ENCODE results near the gene FBXL16. TPM values are rescaled to one million over a fixed set of nuclear protein-coding genes. Genes with fewer than 3 reads are reported as not detected.

The FBXL16 gene
- total and polyA plus RNA-seq, 12 donors = 0.04 to 0.64 (median 0.10) TPM; not detected in 4

DNA sequence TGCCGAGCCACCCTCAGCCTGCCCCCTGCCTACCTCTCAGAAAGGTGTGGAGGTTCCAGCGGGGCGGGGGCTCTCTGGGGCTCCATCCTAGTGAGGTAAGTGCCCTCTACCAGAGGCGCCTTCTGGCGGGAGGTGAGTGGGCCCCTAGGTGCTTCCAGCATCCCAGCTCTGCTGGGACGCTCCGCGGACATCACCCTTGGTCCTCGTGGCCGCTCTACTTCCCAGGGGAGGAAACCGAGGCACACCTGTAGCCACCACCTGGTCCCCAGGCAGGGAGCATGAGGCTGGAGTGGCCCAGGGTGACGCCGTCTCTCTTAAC lies 62.6 kb downstream of the FBXL16 start:
- intact Hi-C loops (cut with DNase I) = no loop called here
- H3K4me1 ChIP-seq = peaks cover 24 to 72% (median 49%) of the 10 kb centered on the region in 9 donors
- DNase-seq = no peak

More for the DNA sequence above, 62.6 kb downstream of the FBXL16 start:
- Histone ChIP-seq H3K36me3 (peaks cover 0 to 3% (median 0%) of the 10 kb centered on the region in 9 donors), H3K9me3 (no peaks in the 10 kb centered on the region), H3K27me3 (no peaks in the 10 kb centered on the region), H3K27ac (peak overlapping the region; percentile 89 to 99 (median 96)), H3K4me3 (peak overlapping the region; percentile 46 to 96 (median 72))
- WGBS, 2 donors = 66 to 76% methylated on average over 13 of the region's 13 CpGs
- TF ChIP-seq, protein P1, sequence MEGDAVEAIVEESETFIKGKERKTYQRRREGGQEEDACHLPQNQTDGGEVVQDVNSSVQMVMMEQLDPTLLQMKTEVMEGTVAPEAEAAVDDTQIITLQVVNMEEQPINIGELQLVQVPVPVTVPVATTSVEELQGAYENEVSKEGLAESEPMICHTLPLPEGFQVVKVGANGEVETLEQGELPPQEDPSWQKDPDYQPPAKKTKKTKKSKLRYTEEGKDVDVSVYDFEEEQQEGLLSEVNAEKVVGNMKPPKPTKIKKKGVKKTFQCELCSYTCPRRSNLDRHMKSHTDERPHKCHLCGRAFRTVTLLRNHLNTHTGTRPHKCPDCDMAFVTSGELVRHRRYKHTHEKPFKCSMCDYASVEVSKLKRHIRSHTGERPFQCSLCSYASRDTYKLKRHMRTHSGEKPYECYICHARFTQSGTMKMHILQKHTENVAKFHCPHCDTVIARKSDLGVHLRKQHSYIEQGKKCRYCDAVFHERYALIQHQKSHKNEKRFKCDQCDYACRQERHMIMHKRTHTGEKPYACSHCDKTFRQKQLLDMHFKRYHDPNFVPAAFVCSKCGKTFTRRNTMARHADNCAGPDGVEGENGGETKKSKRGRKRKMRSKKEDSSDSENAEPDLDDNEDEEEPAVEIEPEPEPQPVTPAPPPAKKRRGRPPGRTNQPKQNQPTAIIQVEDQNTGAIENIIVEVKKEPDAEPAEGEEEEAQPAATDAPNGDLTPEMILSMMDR (IDR thresholded peaks at IDR 0.05) = no peak
- peak in 1 of 8 donors; percentile 0 for ATAC-seq

Other genes with a start within 250 kb of the FBXL16 start
- gene CAPN15, start 178.1 kb downstream of the FBXL16 start, total RNA-seq = 10 to 100 TPM; 11.1 to 23.4 (median 15.3) TPM
- gene CAPN15, start 178.1 kb downstream of the FBXL16 start, polyA plus RNA-seq = 10 to 100 TPM; 19.2 to 39.5 TPM
- gene PRR35, start 145.4 kb downstream of the FBXL16 start, total RNA-seq = not detected
- gene PRR35, start 145.4 kb downstream of the FBXL16 start, polyA plus RNA-seq = not detected
- under 1 TPM in 8 of 10 donors, not detected in 2; 0.12 to 0.75 (median 0.47) TPM for gene NHLRC4, start 138.8 kb downstream of the FBXL16 start, total RNA-seq
- gene NHLRC4, start 138.8 kb downstream of the FBXL16 start, polyA plus RNA-seq = under 1 TPM; 0.51 to 0.59 TPM
- gene PIGQ, start 135.8 kb downstream of the FBXL16 start, total RNA-seq = 10 to 100 TPM; 13.7 to 26.8 (median 19.2) TPM
- 10 to 100 TPM; 35.3 to 43.7 TPM for gene PIGQ, start 135.8 kb downstream of the FBXL16 start, polyA plus RNA-seq
- gene RAB40C, start 115.7 kb downstream of the FBXL16 start, total RNA-seq = 10 to 100 TPM in 9 of 10 donors, 1 to 10 TPM in 1; 9.1 to 16.1 (median 12.1) TPM
- 10 to 100 TPM; 19.4 to 32.0 TPM for gene RAB40C, start 115.7 kb downstream of the FBXL16 start, polyA plus RNA-seq
- under 1 TPM; 0.11 to 0.80 (median 0.27) TPM for gene WFIKKN1, start 74.8 kb downstream of the FBXL16 start, total RNA-seq
- gene WFIKKN1, start 74.8 kb downstream of the FBXL16 start, polyA plus RNA-seq = under 1 TPM; 0.61 to 0.95 TPM
- gene METTL26, start 69.5 kb downstream of the FBXL16 start, total RNA-seq = 10 to 100 TPM; 34.5 to 75.9 (median 43.8) TPM
- gene METTL26, start 69.5 kb downstream of the FBXL16 start, polyA plus RNA-seq = 100 to 1,000 TPM; 123 to 237 TPM
- gene MCRIP2, start 64.0 kb downstream of the FBXL16 start, total RNA-seq = 100 to 1,000 TPM in 4 of 10 donors, 10 to 100 TPM in 6; 68.8 to 152 (median 87.8) TPM
- 100 to 1,000 TPM; 163 to 474 TPM for gene MCRIP2, start 64.0 kb downstream of the FBXL16 start, polyA plus RNA-seq
- 10 to 100 TPM in 4 of 10 donors, 1 to 10 TPM in 6; 7.6 to 13.7 (median 9.9) TPM for gene WDR90, start 56.4 kb downstream of the FBXL16 start, total RNA-seq
- 10 to 100 TPM in 1 of 2 donors, 1 to 10 TPM in 1; 7.1 to 23.8 TPM for gene WDR90, start 56.4 kb downstream of the FBXL16 start, polyA plus RNA-seq
- gene RHOT2, start 37.7 kb downstream of the FBXL16 start, total RNA-seq = 100 to 1,000 TPM in 3 of 10 donors, 10 to 100 TPM in 7; 66.8 to 118 (median 89.2) TPM
- 100 to 1,000 TPM; 101 to 261 TPM for gene RHOT2, start 37.7 kb downstream of the FBXL16 start, polyA plus RNA-seq
- gene RHBDL1, start 30.1 kb downstream of the FBXL16 start, total RNA-seq = 1 to 10 TPM; 1.2 to 2.6 (median 2.1) TPM
- gene RHBDL1, start 30.1 kb downstream of the FBXL16 start, polyA plus RNA-seq = 1 to 10 TPM in 1 of 2 donors, under 1 TPM in 1; 0.90 to 7.4 TPM
- gene STUB1, start 25.4 kb downstream of the FBXL16 start, total RNA-seq = 100 to 1,000 TPM; 101 to 147 (median 116) TPM
- 100 to 1,000 TPM in 1 of 2 donors, 10 to 100 TPM in 1; 92.7 to 165 TPM for gene STUB1, start 25.4 kb downstream of the FBXL16 start, polyA plus RNA-seq
- gene JMJD8, start 21.5 kb downstream of the FBXL16 start, total RNA-seq = 10 to 100 TPM; 36.9 to 50.6 (median 44.0) TPM
- 10 to 100 TPM; 34.7 to 60.6 TPM for gene JMJD8, start 21.5 kb downstream of the FBXL16 start, polyA plus RNA-seq
- 1 to 10 TPM; 6.8 to 9.7 (median 8.4) TPM for gene WDR24, start 15.4 kb downstream of the FBXL16 start, total RNA-seq
- gene WDR24, start 15.4 kb downstream of the FBXL16 start, polyA plus RNA-seq = 1 to 10 TPM; 7.2 to 9.2 TPM
- gene METRN, start 9.3 kb upstream of the FBXL16 start, total RNA-seq = 10 to 100 TPM; 51.4 to 77.2 (median 60.5) TPM
- gene METRN, start 9.3 kb upstream of the FBXL16 start, polyA plus RNA-seq = 100 to 1,000 TPM in 1 of 2 donors, 10 to 100 TPM in 1; 54.0 to 103 TPM
- 10 to 100 TPM; 23.3 to 40.3 (median 31.0) TPM for gene ANTKMT, start 15.3 kb upstream of the FBXL16 start, total RNA-seq
- 10 to 100 TPM; 37.3 to 91.1 TPM for gene ANTKMT, start 15.3 kb upstream of the FBXL16 start, polyA plus RNA-seq
- 1 to 10 TPM in 1 of 10 donors, under 1 TPM in 8, not detected in 1; 0.21 to 1.0 (median 0.30) TPM for gene CCDC78, start 20.6 kb upstream of the FBXL16 start, total RNA-seq
- gene CCDC78, start 20.6 kb upstream of the FBXL16 start, polyA plus RNA-seq = 1 to 10 TPM in 1 of 2 donors, under 1 TPM in 1; 0.77 to 1.7 TPM
- gene HAGHL, start 21.3 kb upstream of the FBXL16 start, total RNA-seq = 10 to 100 TPM in 7 of 10 donors, 1 to 10 TPM in 3; 5.1 to 23.3 (median 10.6) TPM
- gene HAGHL, start 21.3 kb upstream of the FBXL16 start, polyA plus RNA-seq = 10 to 100 TPM; 17.9 to 80.0 TPM
- gene CIAO3, start 35.2 kb upstream of the FBXL16 start, total RNA-seq = 10 to 100 TPM; 18.7 to 33.0 (median 24.1) TPM
- 10 to 100 TPM; 29.1 to 62.9 TPM for gene CIAO3, start 35.2 kb upstream of the FBXL16 start, polyA plus RNA-seq
- 1 to 10 TPM in 1 of 10 donors, under 1 TPM in 2, not detected in 7; 0.17 to 4.0 (median 0.38) TPM for gene MSLN, start 54.9 kb upstream of the FBXL16 start, total RNA-seq
- gene MSLN, start 54.9 kb upstream of the FBXL16 start, polyA plus RNA-seq = under 1 TPM in 1 of 2 donors, not detected in 1; 0.09 TPM
- 10 to 100 TPM in 1 of 10 donors, 1 to 10 TPM in 9; 5.8 to 12.0 (median 7.9) TPM for gene RPUSD1, start 82.6 kb upstream of the FBXL16 start, total RNA-seq
- 10 to 100 TPM; 13.7 to 23.3 TPM for gene RPUSD1, start 82.6 kb upstream of the FBXL16 start, polyA plus RNA-seq
- 1 to 10 TPM; 2.8 to 8.2 (median 5.2) TPM for gene CHTF18, start 82.8 kb upstream of the FBXL16 start, total RNA-seq
- 1 to 10 TPM; 6.0 to 7.0 TPM for gene CHTF18, start 82.8 kb upstream of the FBXL16 start, polyA plus RNA-seq
- not detected for gene GNG13, start 94.9 kb upstream of the FBXL16 start, total RNA-seq
- not detected for gene GNG13, start 94.9 kb upstream of the FBXL16 start, polyA plus RNA-seq